GM12872 (cell line): ENCODE results near the gene SDSL.

Experiments
- TF ChIP-seq, protein P1 (sequence below): IDR thresholded peaks from 3 replicates; pipeline ENCODE4 v1.5.1; 2011; ENCODE audit warnings: low read depth, mild to moderate bottlenecking, low read length, moderate library complexity; ENCODE audit not compliant: insufficient read depth

The SDSL gene

GRCh38 chr12:113477171-113477841 lies 55.1 kb downstream of the SDSL start:
- TF ChIP-seq, protein P1, sequence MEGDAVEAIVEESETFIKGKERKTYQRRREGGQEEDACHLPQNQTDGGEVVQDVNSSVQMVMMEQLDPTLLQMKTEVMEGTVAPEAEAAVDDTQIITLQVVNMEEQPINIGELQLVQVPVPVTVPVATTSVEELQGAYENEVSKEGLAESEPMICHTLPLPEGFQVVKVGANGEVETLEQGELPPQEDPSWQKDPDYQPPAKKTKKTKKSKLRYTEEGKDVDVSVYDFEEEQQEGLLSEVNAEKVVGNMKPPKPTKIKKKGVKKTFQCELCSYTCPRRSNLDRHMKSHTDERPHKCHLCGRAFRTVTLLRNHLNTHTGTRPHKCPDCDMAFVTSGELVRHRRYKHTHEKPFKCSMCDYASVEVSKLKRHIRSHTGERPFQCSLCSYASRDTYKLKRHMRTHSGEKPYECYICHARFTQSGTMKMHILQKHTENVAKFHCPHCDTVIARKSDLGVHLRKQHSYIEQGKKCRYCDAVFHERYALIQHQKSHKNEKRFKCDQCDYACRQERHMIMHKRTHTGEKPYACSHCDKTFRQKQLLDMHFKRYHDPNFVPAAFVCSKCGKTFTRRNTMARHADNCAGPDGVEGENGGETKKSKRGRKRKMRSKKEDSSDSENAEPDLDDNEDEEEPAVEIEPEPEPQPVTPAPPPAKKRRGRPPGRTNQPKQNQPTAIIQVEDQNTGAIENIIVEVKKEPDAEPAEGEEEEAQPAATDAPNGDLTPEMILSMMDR, result no peak

DNA sequence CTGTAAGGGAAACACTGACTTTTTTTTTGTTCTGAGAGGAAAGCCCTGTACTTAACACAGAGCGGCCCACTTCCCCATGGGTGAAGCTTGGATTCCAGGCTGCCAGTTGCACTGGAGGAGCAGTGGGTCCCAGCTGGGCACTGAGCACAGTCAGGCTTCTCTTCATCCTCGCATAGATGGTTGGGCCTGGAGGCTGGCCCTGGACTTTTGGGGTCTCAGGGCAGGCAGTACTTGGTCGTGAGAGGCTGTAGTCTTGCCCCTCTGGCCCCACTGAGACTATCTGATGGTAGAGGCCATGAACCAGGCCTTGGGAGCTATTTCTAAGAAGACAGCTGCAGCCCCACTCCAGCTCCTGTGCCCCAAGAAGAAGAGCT lies 55.6 kb downstream of the SDSL start:
- TF ChIP-seq, protein P1, result no peak

GRCh38 chr12:113478351-113479011 lies 56.3 kb downstream of the SDSL start:
- TF ChIP-seq, protein P1, result no peak

GRCh38 chr12:113479216-113479589 lies 57.0 kb downstream of the SDSL start:
- TF ChIP-seq, protein P1, result no peak

DNA sequence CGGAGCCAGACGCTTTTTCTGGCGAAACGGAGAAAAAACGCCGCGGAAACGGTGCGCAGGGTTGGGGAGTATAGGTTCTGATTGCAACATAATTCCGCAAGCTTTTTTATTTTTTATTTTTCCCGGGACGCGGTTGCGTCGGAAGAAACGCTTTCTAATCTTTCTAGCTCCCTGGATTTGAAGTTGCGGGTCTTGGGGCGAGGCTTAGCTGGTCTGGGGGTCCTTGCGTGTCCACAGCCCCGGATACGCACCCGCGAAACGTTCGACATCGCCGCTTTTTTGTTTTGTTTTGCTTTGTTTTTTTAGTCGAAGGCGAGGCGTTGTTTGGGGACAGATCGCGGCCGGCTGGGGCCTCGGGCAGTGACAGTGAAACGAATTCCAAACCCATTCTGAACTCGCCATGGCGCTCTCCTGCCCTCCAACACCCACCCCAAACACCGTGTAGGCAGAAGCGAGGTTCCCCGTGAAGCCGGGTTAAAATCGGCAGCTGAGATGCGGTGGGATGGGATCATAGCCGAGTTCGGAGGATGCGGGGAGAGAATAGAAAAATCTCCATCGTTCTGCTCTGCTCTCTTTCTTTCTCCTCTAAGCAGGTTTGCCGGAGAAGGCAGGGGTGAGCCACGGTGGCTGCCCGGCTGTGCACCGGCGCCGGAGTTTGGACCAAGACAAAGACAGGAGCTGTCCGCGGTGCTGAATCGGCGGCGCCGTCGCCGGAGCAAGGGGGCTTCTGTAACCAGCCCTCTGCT lies 57.6 kb downstream of the SDSL start:
- TF ChIP-seq, protein P1, result no peak

DNA sequence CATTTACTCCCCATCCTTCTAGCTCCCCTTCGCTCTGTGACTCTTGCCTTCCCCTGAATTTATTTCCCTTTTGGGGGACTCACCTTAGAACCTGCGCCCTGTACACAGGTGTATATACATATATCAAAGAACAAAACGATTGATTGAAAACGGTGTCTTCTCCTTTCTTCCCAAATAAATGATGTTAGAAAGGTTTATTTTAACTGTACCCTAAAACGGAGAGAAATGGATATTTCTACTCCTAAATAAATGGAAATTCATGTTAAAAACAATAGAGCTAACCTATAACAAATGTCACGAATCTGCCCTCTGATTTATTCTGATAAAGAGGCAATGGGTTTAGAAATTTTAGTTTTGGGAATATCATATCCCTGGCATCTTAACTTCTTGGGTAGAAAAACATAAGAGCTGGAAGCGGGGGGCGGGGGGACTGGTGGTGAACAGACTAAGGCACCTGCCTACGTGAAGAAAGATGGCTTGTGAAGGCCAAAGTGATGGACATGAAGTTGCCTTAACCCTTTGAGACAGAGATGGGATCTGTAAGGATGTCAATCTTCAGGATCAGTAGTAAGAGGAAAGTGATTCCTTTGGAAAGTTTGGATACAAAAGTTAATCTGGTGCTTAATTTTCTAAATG lies 58.3 kb downstream of the SDSL start:
- TF ChIP-seq, protein P1, result no peak

- TF ChIP-seq, protein P1, result no peak
Measured at GRCh38 chr12:113482334-113482733, 60.2 kb downstream of the SDSL start.
